HEK293 (cell line): Measurements from ENCODE around the gene GRIPAP1.
A peak's percentile ranks its signal among the peaks of the same experiment; 100 is the strongest.

Source experiments
- CTCF ChIP-seq: fragments of 450-650 bp; formaldehyde crosslinking; IDR thresholded peaks from 2 replicates; pipeline ENCODE4 v1.5.1; 2016; ENCODE audit warnings: missing biosample characterization, missing genetic modification characterization
- REPIN1 ChIP-seq: fragments of 450-650 bp; formaldehyde crosslinking; IDR thresholded peaks from 2 replicates; pipeline ENCODE4 v1.5.1; 2017; ENCODE audit warnings: missing biosample characterization, missing genetic modification characterization, low read depth
- ZBTB26 ChIP-seq: fragments of 450-650 bp; formaldehyde crosslinking; optimal IDR thresholded peaks from 2 replicates; pipeline ENCODE3; 2016; ENCODE audit warnings: missing biosample characterization, mild to moderate bottlenecking, missing genetic modification characterization
- ZFP41 ChIP-seq: fragments of 450-650 bp; formaldehyde crosslinking; IDR thresholded peaks from 2 replicates; pipeline ENCODE4 v1.5.1; 2016; ENCODE audit warnings: missing biosample characterization, missing genetic modification characterization, borderline replicate concordance
- ZNF488 ChIP-seq: fragments of 450-650 bp; formaldehyde crosslinking; IDR thresholded peaks from 2 replicates; pipeline ENCODE4 v1.5.1; 2016; ENCODE audit warnings: missing biosample characterization, missing genetic modification characterization

- TF ChIP-seq REPIN1 (tag by site-specific recombination) (no peak), ZFP41 (tag by site-specific recombination) (no peak), CTCF (tag by site-specific recombination) (no peak), ZBTB26 (tag by site-specific recombination) (peak; percentile 55), ZNF488 (no peak)
These were observed 45.2 kb downstream of the GRIPAP1 start for GRCh38 chrX:48956728-48957414.
